Measurements from ENCODE around the gene ENO3. TPM values are rescaled to one million over a fixed set of nuclear protein-coding genes. Genes with fewer than 3 reads are reported as not detected.

ENO3 gene
- total and polyA plus RNA-seq, 3 donors from 2014 or later = 16.4 to 29.9 (median 17.2) TPM

DNA sequence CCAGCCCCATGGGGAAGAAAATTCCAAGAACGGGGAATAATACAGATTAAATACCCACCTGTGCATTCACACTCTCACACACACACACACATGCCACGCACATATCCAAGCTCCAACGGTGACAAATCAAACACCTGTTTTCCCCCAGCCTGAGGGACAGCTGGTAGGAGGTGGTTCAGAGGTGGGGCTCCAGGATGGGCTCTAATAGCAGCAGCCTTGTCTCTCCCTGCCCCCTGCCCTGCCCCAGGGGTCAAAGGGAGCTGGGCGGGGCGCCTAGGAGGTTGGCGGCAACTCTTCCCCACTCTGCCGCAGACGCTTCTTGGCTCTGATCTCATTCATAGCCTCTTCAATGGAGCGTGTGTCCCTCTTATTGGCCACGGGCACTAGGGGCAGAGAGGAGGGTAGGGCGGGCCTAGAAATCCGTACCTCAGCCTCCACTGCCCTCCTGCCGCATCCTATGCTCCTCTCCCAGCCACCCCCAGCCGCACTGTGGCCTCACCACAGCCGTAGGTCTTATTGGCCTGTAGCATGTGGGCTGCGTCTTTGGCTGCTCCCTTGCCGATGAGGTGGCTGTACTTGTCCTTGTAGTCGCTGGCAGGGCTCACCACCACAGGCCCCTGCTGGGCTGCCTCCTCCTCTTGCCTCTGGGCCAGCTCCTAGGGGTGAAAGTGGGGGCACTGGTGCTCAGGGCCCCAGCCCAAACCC, 8.5 kb downstream of the ENO3 start:
- WGBS, 2 donors = 87 to 88% methylated on average over 18 of the region's 18 CpGs
- intact Hi-C loops (cut with DNase I; ENCODE audit: low total_unique reads) = no loop called here
- no peak overlapping the region for H3K27ac ChIP-seq
- no peak overlapping the region for H3K4me3 ChIP-seq
- TF ChIP-seq CTCF (IDR thresholded peaks at IDR 0.05) (no peak), POLR2A (IDR thresholded peaks at IDR 0.05) (no peak)
- no peaks in the 10 kb centered on the region for H3K36me3 ChIP-seq (ENCODE audit: low read depth, missing control alignments)
- H3K27me3 ChIP-seq = no peaks in the 10 kb centered on the region
- no peak for DNase-seq
- no peaks in the 10 kb centered on the region for H3K9me3 ChIP-seq
- H3K4me1 ChIP-seq = no peaks in the 10 kb centered on the region

DNA sequence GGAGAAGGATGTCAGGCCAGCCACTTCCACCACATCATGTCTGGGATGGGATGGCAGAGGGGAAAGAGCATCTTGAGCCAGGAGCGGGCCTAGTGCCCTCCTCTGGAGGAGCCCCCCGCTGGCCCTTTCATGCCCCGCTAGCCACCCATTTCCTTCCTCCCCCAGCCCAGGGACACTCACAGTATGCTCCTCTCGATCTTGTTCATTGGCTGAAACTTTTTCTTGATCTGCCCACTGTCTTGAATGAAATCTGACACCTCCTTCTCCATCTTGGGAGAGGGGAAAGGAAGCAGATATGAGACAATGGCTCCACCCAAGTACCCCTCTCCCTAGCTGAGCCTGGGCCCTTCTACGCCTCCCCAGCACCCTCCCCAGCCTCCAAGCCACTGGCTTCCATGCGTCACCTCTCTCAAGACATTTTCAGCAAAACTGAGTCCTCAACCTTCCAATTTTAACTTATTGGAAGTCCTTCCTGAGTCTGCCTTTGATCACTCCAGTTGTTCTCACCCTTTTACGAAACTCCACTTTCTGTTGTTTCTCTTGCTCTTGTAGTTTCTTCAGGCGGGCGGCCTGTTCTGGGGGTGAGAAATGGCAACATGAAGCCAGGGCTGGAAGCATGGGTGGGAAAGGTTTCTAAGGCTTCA, 9.5 kb downstream of the ENO3 start:
- Histone ChIP-seq H3K4me3 (no peak overlapping the region), H3K27me3 (no peaks in the 10 kb centered on the region), H3K4me1 (peaks cover 2% of the 10 kb centered on the region), H3K9me3 (no peaks in the 10 kb centered on the region), H3K36me3 (ENCODE audit: low read depth, missing control alignments) (no peaks in the 10 kb centered on the region), H3K27ac (no peak overlapping the region)
- intact Hi-C loops (cut with DNase I; ENCODE audit: low total_unique reads) = no loop called here
- no peak for DNase-seq
- TF ChIP-seq CTCF (IDR thresholded peaks at IDR 0.05) = no peak
- TF ChIP-seq POLR2A (IDR thresholded peaks at IDR 0.05) = no peak
- 88 to 90% methylated on average over 9 of the region's 9 CpGs for WGBS, 2 donors

GRCh38 chr17:4965311-4965986, 14.5 kb downstream of the ENO3 start:
- H3K27me3 ChIP-seq = no peaks in the 10 kb centered on the region
- 76 to 78% methylated on average over 15 of the region's 15 CpGs for WGBS, 2 donors
- TF ChIP-seq POLR2A (IDR thresholded peaks at IDR 0.05) = no peak
- no peak for TF ChIP-seq CTCF (IDR thresholded peaks at IDR 0.05)
- H3K27ac ChIP-seq = no peak overlapping the region
- DNase-seq = no peak
- no peaks in the 10 kb centered on the region for H3K36me3 ChIP-seq (ENCODE audit: low read depth, missing control alignments)
- intact Hi-C loops (cut with DNase I; ENCODE audit: low total_unique reads) = no loop called here
- H3K9me3 ChIP-seq = no peaks in the 10 kb centered on the region
- H3K4me1 ChIP-seq = peaks cover 22% of the 10 kb centered on the region
- no peak overlapping the region for H3K4me3 ChIP-seq

DNA sequence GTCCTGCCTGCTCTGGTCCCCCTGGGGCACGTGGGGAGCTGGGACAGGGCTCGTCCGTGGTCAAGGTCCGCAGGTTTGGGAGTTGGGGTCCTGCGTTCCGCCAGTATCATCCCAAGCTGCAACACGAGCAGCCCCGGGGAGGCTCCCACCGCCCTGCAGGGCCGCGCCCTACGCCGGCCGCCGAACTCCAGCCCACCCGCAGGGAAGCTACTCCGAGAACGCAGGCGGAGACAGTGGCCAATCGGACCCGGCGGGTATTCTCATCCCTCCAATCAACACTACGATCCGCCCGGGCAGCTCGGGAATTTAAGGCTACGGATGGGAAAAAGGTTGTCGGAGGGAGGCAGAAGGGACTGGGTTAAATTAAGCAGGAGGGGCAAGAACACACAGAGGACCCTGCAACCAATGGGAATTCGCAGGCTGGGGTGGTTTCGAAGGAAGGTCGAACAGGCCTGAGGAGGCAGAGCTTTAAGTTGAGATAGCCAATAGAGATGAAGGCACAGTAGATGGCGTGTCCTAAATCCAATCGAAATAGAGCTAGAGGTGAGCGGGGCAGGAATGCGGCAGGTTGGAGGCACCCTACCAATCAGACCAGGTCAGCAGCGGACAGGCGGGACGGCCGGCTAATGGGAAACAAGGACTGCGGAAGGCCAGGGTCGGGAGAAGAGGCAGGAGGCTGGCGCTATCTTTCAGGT, 16.1 kb downstream of the ENO3 start:
- peak overlapping the region; percentile 67 to 76 for H3K4me3 ChIP-seq
- H3K36me3 ChIP-seq (ENCODE audit: low read depth, missing control alignments) = no peaks in the 10 kb centered on the region
- H3K4me1 ChIP-seq = peaks cover 22% of the 10 kb centered on the region
- peak; percentile 99 for DNase-seq
- 0 to 1% methylated on average over 23 to 30 of the region's 42 CpGs for WGBS, 2 donors
- H3K27ac ChIP-seq = peak overlapping the region; percentile 87 to 97
- TF ChIP-seq POLR2A (IDR thresholded peaks at IDR 0.05) (no peak), CTCF (IDR thresholded peaks at IDR 0.05) (no peak)
- H3K9me3 ChIP-seq = no peaks in the 10 kb centered on the region
- no peaks in the 10 kb centered on the region for H3K27me3 ChIP-seq
- intact Hi-C loops (cut with DNase I; ENCODE audit: low total_unique reads) = no loop called here

Measured in testis (tissue), 3 donors.